Hepatocyte (in vitro differentiated cells): ENCODE results near the gene TNNC1.

Source experiments
- EZH2 ChIP-seq: fragments of 200-600 bp; sonication (generic); IDR thresholded peaks from 2 replicates; pipeline ENCODE4 v1.6.1; 2016; ENCODE audit warnings: antibody characterized with exemption, mild to moderate bottlenecking, borderline replicate concordance
- EZH2phosphoT487 ChIP-seq: fragments of 200-600 bp; sonication (generic); IDR thresholded peaks from one replicate; pipeline ENCODE4 v1.6.1; 2018; ENCODE audit warnings: antibody characterized with exemption, mild to moderate bottlenecking, low read depth, moderate library complexity; ENCODE audit not compliant: unreplicated experiment, severe bottlenecking
- TF ChIP-seq, protein P1 (sequence below): fragments of 200-600 bp; sonication (generic); IDR thresholded peaks from 2 replicates; pipeline ENCODE4 v1.5.1; 2016; ENCODE audit warnings: antibody characterized with exemption, mild to moderate bottlenecking; ENCODE audit not compliant: poor library complexity

- TF ChIP-seq, protein P1, sequence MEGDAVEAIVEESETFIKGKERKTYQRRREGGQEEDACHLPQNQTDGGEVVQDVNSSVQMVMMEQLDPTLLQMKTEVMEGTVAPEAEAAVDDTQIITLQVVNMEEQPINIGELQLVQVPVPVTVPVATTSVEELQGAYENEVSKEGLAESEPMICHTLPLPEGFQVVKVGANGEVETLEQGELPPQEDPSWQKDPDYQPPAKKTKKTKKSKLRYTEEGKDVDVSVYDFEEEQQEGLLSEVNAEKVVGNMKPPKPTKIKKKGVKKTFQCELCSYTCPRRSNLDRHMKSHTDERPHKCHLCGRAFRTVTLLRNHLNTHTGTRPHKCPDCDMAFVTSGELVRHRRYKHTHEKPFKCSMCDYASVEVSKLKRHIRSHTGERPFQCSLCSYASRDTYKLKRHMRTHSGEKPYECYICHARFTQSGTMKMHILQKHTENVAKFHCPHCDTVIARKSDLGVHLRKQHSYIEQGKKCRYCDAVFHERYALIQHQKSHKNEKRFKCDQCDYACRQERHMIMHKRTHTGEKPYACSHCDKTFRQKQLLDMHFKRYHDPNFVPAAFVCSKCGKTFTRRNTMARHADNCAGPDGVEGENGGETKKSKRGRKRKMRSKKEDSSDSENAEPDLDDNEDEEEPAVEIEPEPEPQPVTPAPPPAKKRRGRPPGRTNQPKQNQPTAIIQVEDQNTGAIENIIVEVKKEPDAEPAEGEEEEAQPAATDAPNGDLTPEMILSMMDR: no peak
- TF ChIP-seq EZH2 (no peak), EZH2phosphoT487 (no peak)
These were observed 12.0 kb downstream of the TNNC1 start for GRCh38 chr3:52441772-52442332.
